ENCODE data around the gene VWA5B2. TPM values are rescaled to one million over a fixed set of nuclear protein-coding genes. Genes with fewer than 3 reads are reported as not detected.

Gene VWA5B2
- total and polyA plus RNA-seq, 9 of the 15 experiments (the other 6 are each of a cell fraction or from before 2014, with no cell fraction given), result 0.04 TPM; not detected in 8

DNA sequence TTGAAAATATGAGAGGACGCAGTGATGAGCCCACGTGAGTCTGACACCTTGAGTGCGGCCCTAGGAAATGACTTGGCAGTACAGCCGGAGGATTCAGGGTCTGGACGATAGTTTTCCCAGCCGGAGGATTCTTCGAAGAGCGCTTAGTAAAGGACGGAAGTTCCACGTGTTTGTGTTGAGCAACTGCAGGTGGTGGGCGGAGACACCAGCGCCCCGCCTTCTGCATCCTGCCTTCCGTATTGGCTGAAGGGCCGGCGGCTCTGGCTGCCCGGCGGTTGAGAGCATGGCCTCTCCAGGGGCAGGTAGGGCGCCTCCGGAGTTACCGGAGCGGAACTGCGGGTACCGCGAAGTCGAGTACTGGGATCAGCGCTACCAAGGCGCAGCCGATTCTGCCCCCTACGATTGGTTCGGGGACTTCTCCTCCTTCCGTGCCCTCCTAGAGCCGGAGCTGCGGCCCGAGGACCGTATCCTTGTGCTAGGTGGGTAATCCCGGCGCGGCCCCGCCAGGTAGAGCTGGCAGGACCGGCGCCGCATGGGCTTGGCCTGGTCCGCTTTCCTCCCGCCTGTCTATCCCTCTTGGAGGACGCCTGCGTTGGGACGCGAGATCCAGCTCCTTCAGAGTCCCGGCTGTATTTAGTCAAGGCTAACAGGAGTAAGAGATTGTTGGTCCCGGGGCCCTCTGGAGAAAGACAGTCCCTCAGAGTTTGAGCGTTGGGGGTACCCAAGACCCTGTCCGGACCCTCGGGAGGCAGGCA is 20.2 kb downstream of the VWA5B2 start, which contains the start of gene EEF1AKMT4 (continued):
- TF ChIP-seq, protein P1, sequence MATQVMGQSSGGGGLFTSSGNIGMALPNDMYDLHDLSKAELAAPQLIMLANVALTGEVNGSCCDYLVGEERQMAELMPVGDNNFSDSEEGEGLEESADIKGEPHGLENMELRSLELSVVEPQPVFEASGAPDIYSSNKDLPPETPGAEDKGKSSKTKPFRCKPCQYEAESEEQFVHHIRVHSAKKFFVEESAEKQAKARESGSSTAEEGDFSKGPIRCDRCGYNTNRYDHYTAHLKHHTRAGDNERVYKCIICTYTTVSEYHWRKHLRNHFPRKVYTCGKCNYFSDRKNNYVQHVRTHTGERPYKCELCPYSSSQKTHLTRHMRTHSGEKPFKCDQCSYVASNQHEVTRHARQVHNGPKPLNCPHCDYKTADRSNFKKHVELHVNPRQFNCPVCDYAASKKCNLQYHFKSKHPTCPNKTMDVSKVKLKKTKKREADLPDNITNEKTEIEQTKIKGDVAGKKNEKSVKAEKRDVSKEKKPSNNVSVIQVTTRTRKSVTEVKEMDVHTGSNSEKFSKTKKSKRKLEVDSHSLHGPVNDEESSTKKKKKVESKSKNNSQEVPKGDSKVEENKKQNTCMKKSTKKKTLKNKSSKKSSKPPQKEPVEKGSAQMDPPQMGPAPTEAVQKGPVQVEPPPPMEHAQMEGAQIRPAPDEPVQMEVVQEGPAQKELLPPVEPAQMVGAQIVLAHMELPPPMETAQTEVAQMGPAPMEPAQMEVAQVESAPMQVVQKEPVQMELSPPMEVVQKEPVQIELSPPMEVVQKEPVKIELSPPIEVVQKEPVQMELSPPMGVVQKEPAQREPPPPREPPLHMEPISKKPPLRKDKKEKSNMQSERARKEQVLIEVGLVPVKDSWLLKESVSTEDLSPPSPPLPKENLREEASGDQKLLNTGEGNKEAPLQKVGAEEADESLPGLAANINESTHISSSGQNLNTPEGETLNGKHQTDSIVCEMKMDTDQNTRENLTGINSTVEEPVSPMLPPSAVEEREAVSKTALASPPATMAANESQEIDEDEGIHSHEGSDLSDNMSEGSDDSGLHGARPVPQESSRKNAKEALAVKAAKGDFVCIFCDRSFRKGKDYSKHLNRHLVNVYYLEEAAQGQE (IDR thresholded peaks at IDR 0.05; ENCODE audit: borderline replicate concordance), result peak; percentile 25; the same call in 1 of the 2 replicates
- TF ChIP-seq, protein P1 (CRISPR knock-in tag; IDR thresholded peaks at IDR 0.05; ENCODE audit: low read depth), result 0 out of 2 replicates have a peak, but pooled peaks have one; percentile 75
- TF ChIP-seq, protein P2, sequence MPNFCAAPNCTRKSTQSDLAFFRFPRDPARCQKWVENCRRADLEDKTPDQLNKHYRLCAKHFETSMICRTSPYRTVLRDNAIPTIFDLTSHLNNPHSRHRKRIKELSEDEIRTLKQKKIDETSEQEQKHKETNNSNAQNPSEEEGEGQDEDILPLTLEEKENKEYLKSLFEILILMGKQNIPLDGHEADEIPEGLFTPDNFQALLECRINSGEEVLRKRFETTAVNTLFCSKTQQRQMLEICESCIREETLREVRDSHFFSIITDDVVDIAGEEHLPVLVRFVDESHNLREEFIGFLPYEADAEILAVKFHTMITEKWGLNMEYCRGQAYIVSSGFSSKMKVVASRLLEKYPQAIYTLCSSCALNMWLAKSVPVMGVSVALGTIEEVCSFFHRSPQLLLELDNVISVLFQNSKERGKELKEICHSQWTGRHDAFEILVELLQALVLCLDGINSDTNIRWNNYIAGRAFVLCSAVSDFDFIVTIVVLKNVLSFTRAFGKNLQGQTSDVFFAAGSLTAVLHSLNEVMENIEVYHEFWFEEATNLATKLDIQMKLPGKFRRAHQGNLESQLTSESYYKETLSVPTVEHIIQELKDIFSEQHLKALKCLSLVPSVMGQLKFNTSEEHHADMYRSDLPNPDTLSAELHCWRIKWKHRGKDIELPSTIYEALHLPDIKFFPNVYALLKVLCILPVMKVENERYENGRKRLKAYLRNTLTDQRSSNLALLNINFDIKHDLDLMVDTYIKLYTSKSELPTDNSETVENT (CRISPR knock-in tag; IDR thresholded peaks at IDR 0.05), result no peak; the same call in 1 of the 2 replicates
- TF ChIP-seq ZNF57 (CRISPR knock-in tag; IDR thresholded peaks at IDR 0.05) (no peak), U2AF1 (optimal IDR thresholded peaks at IDR 0.05; ENCODE audit: low read depth, low read length) (no peak)
- TF ChIP-seq, protein P3, sequence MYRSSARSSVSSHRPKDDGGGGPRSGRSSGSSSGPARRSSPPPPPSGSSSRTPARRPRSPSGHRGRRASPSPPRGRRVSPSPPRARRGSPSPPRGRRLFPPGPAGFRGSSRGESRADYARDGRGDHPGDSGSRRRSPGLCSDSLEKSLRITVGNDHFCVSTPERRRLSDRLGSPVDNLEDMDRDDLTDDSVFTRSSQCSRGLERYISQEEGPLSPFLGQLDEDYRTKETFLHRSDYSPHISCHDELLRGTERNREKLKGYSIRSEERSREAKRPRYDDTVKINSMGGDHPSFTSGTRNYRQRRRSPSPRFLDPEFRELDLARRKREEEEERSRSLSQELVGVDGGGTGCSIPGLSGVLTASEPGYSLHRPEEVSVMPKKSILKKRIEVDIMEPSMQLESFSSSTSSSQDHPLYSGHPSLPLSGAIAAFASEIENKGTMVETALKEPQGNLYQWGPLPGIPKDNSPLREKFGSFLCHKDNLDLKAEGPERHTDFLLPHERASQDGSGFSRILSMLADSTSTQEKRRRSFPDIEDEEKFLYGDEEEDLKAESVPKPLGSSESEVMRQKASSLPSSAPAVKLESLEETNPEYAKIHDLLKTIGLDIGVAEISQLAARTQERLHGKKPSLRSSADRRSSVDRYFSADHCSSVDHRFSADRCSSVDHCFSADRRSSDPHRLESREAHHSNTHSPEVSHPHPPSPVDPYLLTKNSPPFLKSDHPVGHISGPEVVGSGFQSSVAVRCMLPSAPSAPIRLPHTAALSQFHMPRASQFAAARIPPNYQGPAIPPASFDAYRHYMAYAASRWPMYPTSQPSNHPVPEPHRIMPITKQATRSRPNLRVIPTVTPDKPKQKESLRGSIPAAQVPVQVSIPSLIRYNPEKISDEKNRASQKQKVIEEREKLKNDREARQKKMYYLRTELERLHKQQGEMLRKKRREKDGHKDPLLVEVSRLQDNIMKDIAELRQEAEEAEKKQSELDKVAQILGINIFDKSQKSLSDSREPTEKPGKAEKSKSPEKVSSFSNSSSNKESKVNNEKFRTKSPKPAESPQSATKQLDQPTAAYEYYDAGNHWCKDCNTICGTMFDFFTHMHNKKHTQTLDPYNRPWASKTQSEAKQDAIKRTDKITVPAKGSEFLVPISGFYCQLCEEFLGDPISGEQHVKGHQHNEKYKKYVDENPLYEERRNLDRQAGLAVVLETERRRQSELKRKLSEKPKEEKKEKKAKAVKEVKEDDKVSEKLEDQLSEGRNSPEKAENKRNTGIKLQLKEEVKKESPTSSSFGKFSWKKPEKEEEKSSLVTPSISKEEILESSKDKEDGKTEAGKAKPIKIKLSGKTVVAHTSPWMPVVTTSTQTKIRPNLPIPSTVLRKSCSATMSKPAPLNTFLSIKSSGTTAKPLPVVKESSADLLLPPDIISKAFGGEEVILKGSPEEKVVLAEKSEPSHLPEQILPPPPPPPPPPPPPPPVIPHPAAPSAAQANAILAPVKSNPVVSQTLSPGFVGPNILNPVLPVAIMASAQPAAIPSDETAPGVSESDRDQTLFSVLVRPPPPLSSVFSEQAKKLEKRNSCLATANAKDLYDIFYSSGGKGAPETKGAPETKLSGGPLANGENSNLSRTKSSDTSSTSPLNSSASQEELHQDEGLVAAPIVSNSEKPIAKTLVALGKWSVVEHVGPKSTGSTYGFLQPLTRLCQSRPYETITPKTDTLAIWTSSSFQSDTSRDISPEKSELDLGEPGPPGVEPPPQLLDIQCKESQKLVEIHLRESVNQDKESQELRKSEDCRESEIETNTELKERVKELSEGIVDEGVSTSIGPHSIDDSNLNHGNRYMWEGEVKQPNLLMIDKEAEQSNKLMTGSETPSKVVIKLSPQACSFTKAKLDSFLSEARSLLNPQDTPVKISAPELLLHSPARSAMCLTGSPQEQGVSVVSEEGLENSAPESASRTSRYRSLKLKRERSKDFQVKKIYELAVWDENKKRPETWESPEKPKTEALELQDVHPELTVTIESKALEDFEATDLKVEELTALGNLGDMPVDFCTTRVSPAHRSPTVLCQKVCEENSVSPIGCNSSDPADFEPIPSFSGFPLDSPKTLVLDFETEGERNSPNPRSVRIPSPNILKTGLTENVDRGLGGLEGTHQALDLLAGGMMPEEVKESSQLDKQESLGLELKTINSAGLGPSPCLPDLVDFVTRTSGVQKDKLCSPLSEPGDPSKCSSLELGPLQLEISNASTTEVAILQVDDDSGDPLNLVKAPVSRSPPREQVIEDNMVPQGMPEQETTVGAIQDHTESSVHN (IDR thresholded peaks at IDR 0.05; ENCODE audit: borderline replicate concordance in 1 of 2, low read depth in 1 of 2), result no peak

Data from K562 (cell line).